ENCODE data around the gene EML1.

Gene EML1

GRCh38 chr14:99971087-99971940 lies 178.1 kb downstream of the EML1 start:
- DNase-seq: peak; percentile 84

- no peak for DNase-seq
Measured at GRCh38 chr14:99971941-99972747, 178.9 kb downstream of the EML1 start.

- no peak for DNase-seq
Measured at GRCh38 chr14:99972748-99973466, 179.7 kb downstream of the EML1 start.

GRCh38 chr14:99975190-99975589 lies 182.0 kb downstream of the EML1 start:
- DNase-seq: no peak

GRCh38 chr14:99976021-99976420 lies 182.8 kb downstream of the EML1 start:
- DNase-seq: no peak

GRCh38 chr14:99976681-99977080 lies 183.5 kb downstream of the EML1 start:
- DNase-seq: no peak

GRCh38 chr14:99980299-99980698 lies 187.1 kb downstream of the EML1 start:
- DNase-seq: no peak

- DNase-seq: no peak
Measured at GRCh38 chr14:99981806-99982205, 188.6 kb downstream of the EML1 start.

- DNase-seq: peak; percentile 81
Measured at GRCh38 chr14:99982537-99983250, 189.5 kb downstream of the EML1 start.

GRCh38 chr14:99983251-99984015 lies 190.2 kb downstream of the EML1 start:
- no peak for DNase-seq

GRCh38 chr14:99984036-99984435 lies 190.8 kb downstream of the EML1 start:
- DNase-seq: no peak

- no peak for DNase-seq
Measured at GRCh38 chr14:99986396-99986795, 193.2 kb downstream of the EML1 start.

GRCh38 chr14:99989032-99989431 lies 195.8 kb downstream of the EML1 start:
- DNase-seq: no peak

GRCh38 chr14:99990268-99991170 lies 197.3 kb downstream of the EML1 start:
- no peak for DNase-seq

- no peak for DNase-seq
Measured at GRCh38 chr14:99991331-99991730, 198.1 kb downstream of the EML1 start.
